DND-41 (cell line): ENCODE results near the gene SMTNL2.
"Not testable (repeated sequence)": the region's sequence is repeated elsewhere in the genome, so short reads cannot be mapped to it uniquely, and the experiment has no call there.

Source experiments
- CTCF ChIP-seq: IDR thresholded peaks from 2 replicates; pipeline ENCODE4 v1.5.1; 2012; ENCODE audit warnings: borderline replicate concordance, low read length, moderate library complexity, mild to moderate bottlenecking; ENCODE audit not compliant: poor library complexity, severe bottlenecking; ENCODE audit errors: extremely low read depth
- EZH2 ChIP-seq: IDR thresholded peaks from 3 replicates; pipeline ENCODE4 v1.6.1; 2012; ENCODE audit warnings: borderline replicate concordance, low read depth, mild to moderate bottlenecking, moderate library complexity, low read length, inconsistent platforms; ENCODE audit not compliant: severe bottlenecking

DNA sequence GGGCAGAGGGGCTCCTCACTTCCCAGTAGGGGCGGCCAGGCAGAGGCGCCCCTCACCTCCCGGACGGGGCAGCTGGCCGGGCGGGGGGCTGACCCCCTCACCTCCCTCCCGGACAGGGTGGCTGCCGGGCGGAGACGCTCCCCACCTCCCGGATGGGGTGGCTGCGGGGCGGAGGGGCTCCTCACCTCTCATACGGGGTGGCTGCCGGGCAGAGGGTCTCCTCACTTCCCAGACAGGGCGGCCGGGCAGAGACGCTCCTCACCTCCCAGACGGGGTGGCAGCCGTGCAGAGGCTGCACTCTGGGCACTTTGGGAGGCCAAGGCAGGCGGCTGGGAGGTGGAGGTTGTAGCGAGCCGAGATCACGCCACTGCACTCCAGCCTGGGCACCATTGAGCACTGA, 6.0 kb upstream of the SMTNL2 start:
- TF ChIP-seq CTCF, EZH2: not testable (repeated sequence)
